GM12878 (cell line): ENCODE data around the gene CBLB.

Source experiments
- CBFB ChIP-seq: IDR thresholded peaks from 2 replicates; pipeline ENCODE4 v1.6.1; 2016; ENCODE audit warnings: antibody characterized with exemption, low read depth
- CREB1 ChIP-seq: IDR thresholded peaks from 2 replicates; pipeline ENCODE4 v1.6.1; 2012; ENCODE audit warnings: low read depth, mild to moderate bottlenecking, inconsistent platforms
- CTCF ChIP-seq, 3 experiments: IDR thresholded peaks in 2 of 3; conservative IDR thresholded peaks in 1 of 3; 2 replicates each; pipeline ENCODE4 v1.5.1; 2011; ENCODE audit warnings: low read depth in 3 of 3, low read length in 3 of 3, mild to moderate bottlenecking in 3 of 3, control low read depth in 2 of 3, moderate library complexity in 2 of 3, inconsistent platforms in 1 of 3, mixed read lengths in 1 of 3; ENCODE audit not compliant: control insufficient read depth in 2 of 3, insufficient read depth in 1 of 3; ENCODE audit errors: extremely low read depth in 1 of 3
- EZH2 ChIP-seq: IDR thresholded peaks from 2 replicates; pipeline ENCODE4 v1.6.1; 2012; ENCODE audit warnings: low read depth, mild to moderate bottlenecking, control low read depth, inconsistent platforms, low read length, borderline replicate concordance; ENCODE audit not compliant: control insufficient read depth
- HDAC6 ChIP-seq: fragments of 200-600 bp; sonication (generic); IDR thresholded peaks from one replicate; pipeline ENCODE4 v1.8.0; 2017; ENCODE audit warnings: antibody characterized with exemption; ENCODE audit not compliant: unreplicated experiment
- POLR2AphosphoS5 ChIP-seq: IDR thresholded peaks from 2 replicates; pipeline ENCODE4 v1.6.1; 2011; ENCODE audit warnings: mild to moderate bottlenecking, low read length, inconsistent platforms
- SP1 ChIP-seq: IDR thresholded peaks from one replicate; pipeline ENCODE4 v1.6.1; 2011; ENCODE audit warnings: low read depth, low read length
- STAT1 ChIP-seq: fragments of 450-650 bp; conservative IDR thresholded peaks from 2 replicates; pipeline ENCODE4 v1.6.1; 2014; ENCODE audit warnings: antibody characterized with exemption, mild to moderate bottlenecking
- SUPT20H ChIP-seq: IDR thresholded peaks from 2 replicates; pipeline ENCODE4 v1.6.1; 2011; ENCODE audit warnings: low read depth, mild to moderate bottlenecking, low read length, moderate library complexity, borderline replicate concordance; ENCODE audit not compliant: control insufficient read depth
- TARDBP ChIP-seq: IDR thresholded peaks from 2 replicates; pipeline ENCODE4 v1.6.1; 2016; ENCODE audit warnings: borderline replicate concordance
- TF ChIP-seq, protein P1 (sequence below): IDR thresholded peaks from 2 replicates; pipeline ENCODE4 v1.6.1; 2011; ENCODE audit warnings: mild to moderate bottlenecking, low read depth, low read length, moderate library complexity; ENCODE audit not compliant: insufficient replicate concordance

- no peak for TF ChIP-seq CTCF (IDR thresholded peaks at IDR 0.05 in 2 of 3, conservative IDR thresholded peaks at IDR 0.05 in 1 of 3; ENCODE audit: control insufficient read depth in 2 of 3, extremely low read depth in 1 of 3, insufficient read depth in 1 of 3, low read depth in 3 of 3, low read length in 3 of 3)
- TF ChIP-seq CREB1 = no peak
- no peak for TF ChIP-seq SUPT20H
- TF ChIP-seq EZH2 = no peak
- no peak for TF ChIP-seq STAT1
- no peak for TF ChIP-seq SP1
- TF ChIP-seq TARDBP = no peak
- no peak for TF ChIP-seq CBFB
- TF ChIP-seq, protein P1, sequence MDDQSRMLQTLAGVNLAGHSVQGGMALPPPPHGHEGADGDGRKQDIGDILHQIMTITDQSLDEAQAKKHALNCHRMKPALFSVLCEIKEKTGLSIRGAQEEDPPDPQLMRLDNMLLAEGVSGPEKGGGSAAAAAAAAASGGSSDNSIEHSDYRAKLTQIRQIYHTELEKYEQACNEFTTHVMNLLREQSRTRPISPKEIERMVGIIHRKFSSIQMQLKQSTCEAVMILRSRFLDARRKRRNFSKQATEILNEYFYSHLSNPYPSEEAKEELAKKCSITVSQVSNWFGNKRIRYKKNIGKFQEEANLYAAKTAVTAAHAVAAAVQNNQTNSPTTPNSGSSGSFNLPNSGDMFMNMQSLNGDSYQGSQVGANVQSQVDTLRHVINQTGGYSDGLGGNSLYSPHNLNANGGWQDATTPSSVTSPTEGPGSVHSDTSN = no peak
- no peak for TF ChIP-seq POLR2AphosphoS5
- TF ChIP-seq HDAC6 = no peak
These were observed 46.7 kb upstream of the CBLB start for GRCh38 chr3:105915524-105915923.
